Nephron progenitor cell (in vitro differentiated cells): ENCODE results near the gene PRKCE.

Experiments
- DNase-seq: peaks from one replicate; pipeline ENCODE4 v3.0.0; 2021
- H3K27ac Mint-ChIP-seq: 2 replicates; pipeline ENCODE4 v1.8.0; 2021; ENCODE audit warnings: mild to moderate bottlenecking, moderate library complexity, mixed read lengths
- H3K27me3 Mint-ChIP-seq: 2 replicates; pipeline ENCODE4 v1.8.0; 2021; ENCODE audit warnings: mild to moderate bottlenecking, low read depth, mixed read lengths; ENCODE audit not compliant: poor library complexity
- H3K36me3 Mint-ChIP-seq: 2 replicates; pipeline ENCODE4 v1.8.0; 2021; ENCODE audit warnings: low read depth, mixed read lengths
- H3K4me1 Mint-ChIP-seq: 2 replicates; pipeline ENCODE4 v1.8.0; 2021; ENCODE audit warnings: mixed read lengths
- H3K4me3 Mint-ChIP-seq: 2 replicates; pipeline ENCODE4 v1.8.0; 2021; ENCODE audit warnings: mild to moderate bottlenecking, moderate library complexity, mixed read lengths
- H3K9me3 Mint-ChIP-seq: 2 replicates; pipeline ENCODE4 v1.8.0; 2021; ENCODE audit warnings: mild to moderate bottlenecking, moderate library complexity, mixed read lengths
- TF ChIP-seq, protein P1 (sequence below): fragments of 200-600 bp; sonication (generic); IDR thresholded peaks from 2 replicates; pipeline ENCODE4 v1.5.0; 2021; ENCODE audit warnings: antibody characterized with exemption

The PRKCE gene

DNA sequence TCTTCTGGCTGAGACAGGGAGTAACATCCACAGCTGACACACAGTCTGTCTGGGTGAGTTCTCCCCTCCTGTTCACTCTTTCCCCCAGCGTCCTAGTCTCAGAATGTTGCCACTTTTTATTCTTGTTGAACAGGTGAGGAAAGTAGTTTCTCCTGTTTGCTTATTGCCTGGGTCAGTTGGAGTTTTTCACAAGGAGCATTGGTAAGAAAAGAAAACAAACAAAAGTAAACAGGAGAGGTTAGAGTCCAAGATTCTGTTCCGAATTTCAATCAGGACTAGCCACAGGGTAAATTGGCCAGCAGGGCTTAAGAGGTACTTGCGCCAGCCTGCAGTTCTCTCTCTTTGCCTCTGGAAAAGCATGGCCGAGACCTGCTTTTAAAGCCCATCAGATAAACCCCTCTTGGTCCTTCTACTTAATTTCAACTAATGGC lies 390.7 kb downstream of the PRKCE start:
- DNase-seq = no peak
- no peak overlapping the region for H3K4me3 Mint-ChIP-seq
- no peak overlapping the region for H3K27ac Mint-ChIP-seq
- peaks cover 3% of the 10 kb centered on the region for H3K27me3 Mint-ChIP-seq
- TF ChIP-seq, protein P1, sequence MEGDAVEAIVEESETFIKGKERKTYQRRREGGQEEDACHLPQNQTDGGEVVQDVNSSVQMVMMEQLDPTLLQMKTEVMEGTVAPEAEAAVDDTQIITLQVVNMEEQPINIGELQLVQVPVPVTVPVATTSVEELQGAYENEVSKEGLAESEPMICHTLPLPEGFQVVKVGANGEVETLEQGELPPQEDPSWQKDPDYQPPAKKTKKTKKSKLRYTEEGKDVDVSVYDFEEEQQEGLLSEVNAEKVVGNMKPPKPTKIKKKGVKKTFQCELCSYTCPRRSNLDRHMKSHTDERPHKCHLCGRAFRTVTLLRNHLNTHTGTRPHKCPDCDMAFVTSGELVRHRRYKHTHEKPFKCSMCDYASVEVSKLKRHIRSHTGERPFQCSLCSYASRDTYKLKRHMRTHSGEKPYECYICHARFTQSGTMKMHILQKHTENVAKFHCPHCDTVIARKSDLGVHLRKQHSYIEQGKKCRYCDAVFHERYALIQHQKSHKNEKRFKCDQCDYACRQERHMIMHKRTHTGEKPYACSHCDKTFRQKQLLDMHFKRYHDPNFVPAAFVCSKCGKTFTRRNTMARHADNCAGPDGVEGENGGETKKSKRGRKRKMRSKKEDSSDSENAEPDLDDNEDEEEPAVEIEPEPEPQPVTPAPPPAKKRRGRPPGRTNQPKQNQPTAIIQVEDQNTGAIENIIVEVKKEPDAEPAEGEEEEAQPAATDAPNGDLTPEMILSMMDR = no peak
- H3K36me3 Mint-ChIP-seq = no peaks in the 10 kb centered on the region
- no peaks in the 10 kb centered on the region for H3K9me3 Mint-ChIP-seq
- peaks cover 9% of the 10 kb centered on the region for H3K4me1 Mint-ChIP-seq

DNA sequence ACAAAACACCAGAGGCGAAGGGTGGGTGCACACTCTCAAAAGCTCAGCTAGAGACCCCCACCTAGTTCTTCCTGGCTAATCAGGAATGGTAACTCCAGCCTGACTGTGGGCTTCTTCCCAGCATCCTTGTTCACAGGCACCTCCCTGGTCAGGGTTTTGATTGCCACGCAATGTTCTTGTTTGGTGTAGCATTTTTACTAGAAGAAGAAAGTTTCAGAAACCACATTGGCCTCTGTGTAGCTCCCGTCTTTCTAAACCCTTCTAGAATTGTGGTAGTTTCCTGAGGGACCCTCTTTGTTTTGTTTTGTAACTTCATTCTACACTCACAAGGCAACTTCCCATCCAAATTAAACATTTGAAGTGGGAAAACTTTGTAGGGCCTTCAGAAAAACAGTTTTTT lies 391.2 kb downstream of the PRKCE start:
- peaks cover 3% of the 10 kb centered on the region for H3K27me3 Mint-ChIP-seq
- H3K27ac Mint-ChIP-seq = no peak overlapping the region
- H3K4me3 Mint-ChIP-seq = no peak overlapping the region
- no peaks in the 10 kb centered on the region for H3K9me3 Mint-ChIP-seq
- H3K4me1 Mint-ChIP-seq = peaks cover 10% of the 10 kb centered on the region
- TF ChIP-seq, protein P1 = no peak
- H3K36me3 Mint-ChIP-seq = no peaks in the 10 kb centered on the region
- no peak for DNase-seq

DNA sequence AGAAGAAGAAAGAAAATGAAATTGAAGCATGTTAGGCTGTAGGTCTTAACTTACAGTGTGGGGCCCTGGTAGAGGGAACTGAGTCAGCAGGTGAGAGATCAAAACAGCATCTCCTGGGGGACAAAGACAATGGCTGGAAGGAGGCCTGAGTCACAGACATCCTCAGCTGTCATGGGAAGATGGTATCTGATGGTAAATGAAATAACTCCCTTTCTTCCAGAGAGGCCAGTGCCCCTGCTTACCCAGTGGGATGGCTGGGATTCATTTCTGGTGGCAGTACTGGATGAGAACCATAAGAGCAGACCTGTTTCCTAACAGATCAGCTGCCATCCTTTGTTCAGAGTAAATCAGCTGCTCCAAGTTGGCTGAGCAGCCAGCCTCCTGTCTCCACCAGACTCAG lies 394.4 kb downstream of the PRKCE start:
- DNase-seq = no peak
- H3K4me3 Mint-ChIP-seq = no peak overlapping the region
- H3K9me3 Mint-ChIP-seq = no peaks in the 10 kb centered on the region
- peaks cover 10% of the 10 kb centered on the region for H3K4me1 Mint-ChIP-seq
- H3K27me3 Mint-ChIP-seq = peaks cover 3% of the 10 kb centered on the region
- TF ChIP-seq, protein P1 = no peak
- no peaks in the 10 kb centered on the region for H3K36me3 Mint-ChIP-seq
- H3K27ac Mint-ChIP-seq = peak overlapping the region; percentile 21

DNA sequence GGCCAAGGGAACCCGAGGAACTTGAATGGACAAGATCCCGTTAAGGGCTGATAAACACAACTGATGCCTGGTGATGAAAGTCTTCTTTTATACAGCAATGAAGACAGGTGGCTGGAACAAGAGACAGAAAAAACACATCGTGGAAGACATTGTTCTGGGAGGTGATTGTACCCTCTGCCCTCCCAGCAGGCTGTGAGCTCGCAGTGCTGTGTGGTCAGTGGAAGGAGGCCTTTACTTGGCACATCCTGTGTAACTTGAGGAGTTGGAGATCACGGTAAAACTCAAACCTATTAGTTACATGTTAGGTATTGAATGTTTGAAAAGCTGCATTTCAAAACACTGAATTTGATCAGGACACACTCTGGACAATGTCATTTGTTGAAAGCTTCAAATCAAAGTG lies 395.8 kb downstream of the PRKCE start:
- H3K36me3 Mint-ChIP-seq = peaks cover 4% of the 10 kb centered on the region

DNA sequence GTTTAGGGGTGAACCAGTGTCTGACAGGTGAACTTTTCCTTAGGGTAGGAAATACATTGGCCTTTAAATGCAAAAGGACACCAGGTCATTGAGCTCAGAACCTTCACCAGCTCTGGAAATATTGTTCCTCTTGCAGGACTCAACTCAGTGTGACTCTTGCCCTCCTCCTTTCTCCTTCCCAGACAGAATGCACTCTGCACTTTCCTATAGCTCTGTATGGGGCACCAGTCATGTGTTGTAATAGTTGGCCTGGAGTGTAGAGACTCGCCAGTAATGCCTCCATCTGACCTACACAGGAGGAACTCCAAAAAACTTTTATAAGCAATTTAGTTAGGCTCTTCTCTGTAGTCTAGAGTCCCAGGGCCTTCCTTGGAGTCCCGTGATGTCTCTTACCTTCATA lies 397.2 kb downstream of the PRKCE start:
- TF ChIP-seq, protein P1 = no peak
- peaks cover 4% of the 10 kb centered on the region for H3K36me3 Mint-ChIP-seq
- no peak for DNase-seq
- H3K9me3 Mint-ChIP-seq = peaks cover 3% of the 10 kb centered on the region
- H3K27ac Mint-ChIP-seq = no peak overlapping the region
- peaks cover 10% of the 10 kb centered on the region for H3K4me1 Mint-ChIP-seq
- H3K4me3 Mint-ChIP-seq = no peak overlapping the region
- peaks cover 3% of the 10 kb centered on the region for H3K27me3 Mint-ChIP-seq

More for the DNA sequence above, 395.8 kb downstream of the PRKCE start:
- H3K27ac Mint-ChIP-seq = no peak overlapping the region
- H3K4me1 Mint-ChIP-seq = peaks cover 10% of the 10 kb centered on the region
- H3K27me3 Mint-ChIP-seq = peaks cover 3% of the 10 kb centered on the region
- H3K4me3 Mint-ChIP-seq = no peak overlapping the region
- TF ChIP-seq, protein P1 = no peak
- DNase-seq = no peak
- H3K9me3 Mint-ChIP-seq = no peaks in the 10 kb centered on the region

DNA sequence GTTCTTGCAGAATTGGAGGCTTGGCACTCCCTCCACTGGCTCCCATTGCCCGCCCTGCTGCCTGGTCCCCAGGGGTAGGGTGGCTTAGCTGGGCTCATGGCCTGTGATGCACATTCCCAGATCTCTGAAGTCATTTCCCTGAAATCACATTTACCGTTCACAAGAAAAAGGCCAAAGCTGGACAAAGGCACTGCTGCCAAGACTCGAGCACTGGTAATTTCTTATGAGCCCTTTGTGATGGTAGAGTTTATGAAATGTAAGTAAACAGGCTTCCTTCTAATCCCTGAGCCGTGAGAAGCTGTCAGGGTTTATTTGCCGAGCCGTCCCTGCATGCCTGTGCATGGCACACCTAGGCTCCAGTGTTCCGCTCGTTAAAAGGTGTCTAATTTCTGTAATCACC lies 398.6 kb downstream of the PRKCE start:
- Mint-ChIP-seq H3K9me3 (peaks cover 14% of the 10 kb centered on the region), H3K36me3 (peaks cover 4% of the 10 kb centered on the region), H3K4me1 (peaks cover 10% of the 10 kb centered on the region), H3K27me3 (peaks cover 7% of the 10 kb centered on the region), H3K27ac (no peak overlapping the region), H3K4me3 (no peak overlapping the region)
- no peak for DNase-seq
- TF ChIP-seq, protein P1 = no peak
